ENCODE measurements around the gene FIBP.

The FIBP gene

GRCh38 chr11:65888163-65888814, at the start of gene FIBP:
FIBP (minus strand) TSS chr11:65888471; CDS start chr11:65888418, 53 bp downstream.
- DNase-seq (ENCODE audit: low spot score) = peak; percentile 98
- peak; percentile 73 for TF ChIP-seq CTCF (IDR thresholded peaks at IDR 0.05; ENCODE audit: borderline replicate concordance, control extremely low read depth, extremely low read depth, insufficient read depth, missing control alignments)
- in situ Hi-C loops (cut with MboI; ENCODE audit: low sequenced_read_pairs, unreplicated experiment) = no loop called here

GRCh38 chr11:65937766-65938165, 49.5 kb upstream of the FIBP start:
- in situ Hi-C loops (cut with MboI; ENCODE audit: low sequenced_read_pairs, unreplicated experiment) = no loop called here
- TF ChIP-seq CTCF (IDR thresholded peaks at IDR 0.05; ENCODE audit: borderline replicate concordance, control extremely low read depth, extremely low read depth, insufficient read depth, missing control alignments) = no peak
- no peak for DNase-seq (ENCODE audit: low spot score)

DNA sequence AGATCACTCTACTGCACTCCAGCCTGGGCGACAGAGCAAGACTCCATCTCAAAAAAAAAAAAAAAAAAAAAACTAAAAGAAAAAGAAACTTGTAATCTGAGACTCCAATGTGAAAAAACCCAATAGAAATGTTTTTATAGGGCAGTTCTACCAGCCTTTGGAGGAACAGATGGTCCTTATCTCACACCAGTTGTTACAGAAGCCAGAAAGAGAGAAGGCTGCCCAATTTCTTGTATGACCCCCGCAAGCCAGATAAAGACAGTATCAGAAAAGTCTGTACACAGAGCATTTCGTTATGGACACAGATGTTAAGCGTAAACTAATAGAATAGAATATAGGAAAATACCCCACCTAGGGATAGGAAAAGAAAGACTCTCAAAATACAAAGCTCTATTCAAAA, 45.7 kb upstream of the FIBP start:
- DNase-seq (ENCODE audit: low spot score) = no peak
- TF ChIP-seq CTCF (IDR thresholded peaks at IDR 0.05; ENCODE audit: borderline replicate concordance, control extremely low read depth, extremely low read depth, insufficient read depth, missing control alignments) = no peak
- in situ Hi-C loops (cut with MboI; ENCODE audit: low sequenced_read_pairs, unreplicated experiment) = no loop called here

GRCh38 chr11:65932558-65932919, 44.3 kb upstream of the FIBP start:
- in situ Hi-C loops (cut with MboI; ENCODE audit: low sequenced_read_pairs, unreplicated experiment) = no loop called here
- DNase-seq (ENCODE audit: low spot score) = no peak
- TF ChIP-seq CTCF (IDR thresholded peaks at IDR 0.05; ENCODE audit: borderline replicate concordance, control extremely low read depth, extremely low read depth, insufficient read depth, missing control alignments) = no peak

GRCh38 chr11:65931773-65932557, 43.7 kb upstream of the FIBP start:
- in situ Hi-C loops (cut with MboI; ENCODE audit: low sequenced_read_pairs, unreplicated experiment) = no loop called here
- TF ChIP-seq CTCF (IDR thresholded peaks at IDR 0.05; ENCODE audit: borderline replicate concordance, control extremely low read depth, extremely low read depth, insufficient read depth, missing control alignments) = no peak
- no peak for DNase-seq (ENCODE audit: low spot score)

DNA sequence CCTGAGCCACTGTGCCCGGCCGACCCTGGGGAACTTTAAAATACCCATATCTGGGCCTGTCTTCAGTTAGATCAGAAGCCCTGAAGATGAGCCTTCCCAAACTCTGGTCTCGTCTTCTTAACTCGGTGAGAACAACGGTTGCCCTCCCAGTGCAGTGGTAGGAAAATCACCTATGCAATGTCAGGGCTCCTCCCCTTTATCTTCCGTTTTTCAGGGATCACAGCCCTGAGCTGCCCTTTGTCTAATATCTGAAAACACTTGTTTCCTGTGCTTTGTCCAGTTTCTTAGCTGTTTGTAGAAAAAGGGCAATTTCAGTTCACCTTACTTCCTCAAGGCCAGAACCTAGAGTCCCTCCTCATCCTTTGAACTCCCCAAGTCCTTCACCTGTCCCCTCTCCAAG, 40.4 kb upstream of the FIBP start:
- in situ Hi-C loops (cut with MboI; ENCODE audit: low sequenced_read_pairs, unreplicated experiment) = no loop called here
- DNase-seq (ENCODE audit: low spot score) = no peak
- TF ChIP-seq CTCF (IDR thresholded peaks at IDR 0.05; ENCODE audit: borderline replicate concordance, control extremely low read depth, extremely low read depth, insufficient read depth, missing control alignments) = no peak
